ENCODE data around the gene SETX.

- TF ChIP-seq CTCF (IDR thresholded peaks at IDR 0.05; ENCODE audit: low read length) = no peak
- TF ChIP-seq EZH2 (IDR thresholded peaks at IDR 0.05; ENCODE audit: borderline replicate concordance, low read length) = no peak
Observed at GRCh38 chr9:132274861-132275260, 79.9 kb downstream of the SETX start.
